ENCODE results near the gene ALK.

GRCh38 chr2:29598978-29599377 is 322.4 kb downstream of the ALK start:
- TF ChIP-seq CTCF (conservative IDR thresholded peaks at IDR 0.05) (no peak), ZFX (IDR thresholded peaks at IDR 0.05) (no peak)
